Prostate gland (tissue), 2 donors: ENCODE data around the gene SPDYE17.
"Not testable (repeated sequence)": the region's sequence is repeated elsewhere in the genome, so short reads cannot be mapped to it uniquely, and the experiment has no call there.

Experiments
- CTCF ChIP-seq, 4 experiments: fragments of 200-600 bp in 2 of 4; fragments of 450-650 bp in 2 of 4; sonication (generic) in 2 of 4; IDR thresholded peaks; 1 replicate in 3 of 4; 2 replicates in 1 of 4; pipeline ENCODE4 v1.5.1; 2016 to 2019; ENCODE audit warnings: antibody characterized with exemption in 4 of 4, mild to moderate bottlenecking in 2 of 4, moderate library complexity in 2 of 4
- POLR2A ChIP-seq: fragments of 450-650 bp; IDR thresholded peaks from one replicate; pipeline ENCODE4 v1.6.1; 2016; ENCODE audit warnings: antibody characterized with exemption, mild to moderate bottlenecking

GRCh38 chr7:76974336-76974735 lies 57.8 kb downstream of the SPDYE17 start:
- not testable (repeated sequence) for TF ChIP-seq CTCF (IDR thresholded peaks at IDR 0.05); POLR2A
